Stimulated activated CD4-positive, alpha-beta T cell treated with anti-CD3 and anti-CD28 coated beads, TNF-alpha, amount 100 ng/mL, for 48 hours (primary cell): ENCODE results near the gene PSTPIP2.
"Not testable (repeated sequence)": the region's sequence is repeated elsewhere in the genome, so short reads cannot be mapped to it uniquely, and the experiment has no call there.

Experiments
- DNase-seq, 3 donors: peaks; one replicate each; pipeline ENCODE4 v3.0.0-alpha.2; 2020; ENCODE audit warnings: low read depth in 3 of 3

Gene PSTPIP2

DNA sequence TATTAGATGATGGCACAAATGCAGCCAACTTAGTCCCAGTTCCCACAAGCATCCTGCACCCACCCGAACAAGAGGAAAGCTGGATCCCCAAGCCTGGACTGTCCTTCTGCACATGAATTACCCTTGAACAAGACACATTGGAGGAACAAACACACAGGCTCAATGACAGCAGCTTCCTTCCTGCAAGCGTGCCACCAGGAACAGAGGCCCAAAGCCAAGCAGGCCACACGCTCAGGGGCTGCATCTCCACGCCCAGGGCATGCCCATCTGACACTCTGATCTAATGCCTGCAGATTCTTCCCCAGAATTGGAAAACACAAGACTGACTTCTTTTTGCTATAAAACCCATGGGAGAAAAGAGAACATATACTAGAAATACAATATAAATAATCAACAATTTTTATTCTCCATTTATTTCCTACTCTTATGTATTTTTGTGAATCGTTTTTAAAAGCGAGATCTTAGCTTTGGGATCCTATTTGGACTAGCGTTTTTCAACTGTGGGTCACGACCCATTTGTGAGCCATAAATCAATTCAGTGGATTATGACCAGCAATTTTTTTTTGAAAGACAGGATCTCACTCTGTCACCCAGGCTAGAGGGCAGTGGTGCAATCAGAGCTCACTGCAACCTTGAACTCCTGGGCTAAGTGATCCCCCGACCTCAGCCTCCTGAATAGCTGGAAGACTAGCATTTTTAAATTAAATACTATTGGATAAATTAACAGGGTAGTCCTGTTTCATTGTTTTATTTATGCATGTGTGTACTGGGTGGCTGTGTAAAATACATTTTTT lies 34.4 kb downstream of the PSTPIP2 start:
- DNase-seq: no peak

DNA sequence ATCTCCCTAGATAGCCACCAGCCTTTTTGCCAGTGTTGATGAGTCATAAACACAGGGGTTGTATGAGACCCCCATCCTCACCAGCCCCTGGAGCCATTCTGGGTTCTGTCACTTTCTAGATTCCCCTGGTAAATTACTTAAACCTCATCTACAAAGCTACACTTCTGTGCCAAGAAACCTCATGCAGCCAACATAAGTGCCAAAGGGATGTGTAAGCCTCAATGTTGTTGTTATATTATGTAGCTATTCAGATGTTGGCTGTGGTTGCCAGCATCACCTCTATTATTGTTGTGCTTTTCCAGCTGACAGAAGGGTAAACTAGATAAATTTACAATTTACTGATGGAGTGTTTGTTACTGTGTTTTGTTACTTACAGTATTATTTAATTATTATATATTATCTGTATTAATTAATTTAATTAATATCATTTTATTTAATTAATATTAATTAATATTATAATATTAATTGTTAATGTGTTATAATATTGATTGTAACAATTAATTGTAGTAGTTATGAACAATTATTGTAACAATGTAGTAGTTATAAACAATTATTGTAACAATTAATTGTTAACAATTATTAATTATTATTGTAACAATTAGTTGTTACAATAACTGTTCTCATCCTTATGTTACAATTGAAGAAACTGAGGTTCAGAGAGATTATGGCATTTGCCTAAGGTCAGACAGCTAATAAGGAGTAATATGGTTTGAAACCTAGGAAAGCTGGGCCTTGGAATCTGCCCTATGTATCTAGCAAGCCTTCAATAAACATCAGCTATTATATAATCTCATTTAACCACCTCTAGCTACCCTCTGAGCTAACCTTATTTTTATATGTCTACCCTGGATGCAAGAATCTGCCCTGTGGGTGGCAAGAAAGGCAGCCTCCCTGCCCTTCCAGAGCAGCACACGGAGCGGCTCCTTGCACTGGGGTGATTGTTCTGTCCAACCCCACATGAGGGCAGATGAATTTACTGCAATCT lies 36.1 kb downstream of the PSTPIP2 start:
- DNase-seq: no peak

DNA sequence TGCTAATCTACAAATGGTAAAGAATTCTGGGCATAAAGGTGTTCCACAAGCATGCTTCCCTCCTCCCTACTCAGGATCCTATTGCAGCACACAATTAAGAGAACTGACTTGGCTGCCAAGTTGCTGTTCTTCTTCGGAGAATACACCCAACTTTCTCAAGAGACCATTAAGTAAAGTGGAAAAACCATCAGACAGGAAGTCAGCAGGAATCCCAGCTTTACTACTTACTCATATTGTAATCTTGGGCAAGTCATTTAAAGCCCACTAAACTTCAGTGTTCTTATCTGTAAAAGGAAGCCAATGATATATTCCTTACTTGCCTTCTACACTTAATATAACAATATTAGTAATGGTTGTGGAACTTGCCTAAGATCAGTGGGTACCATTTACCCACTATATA lies 37.8 kb downstream of the PSTPIP2 start:
- no peak for DNase-seq

DNA sequence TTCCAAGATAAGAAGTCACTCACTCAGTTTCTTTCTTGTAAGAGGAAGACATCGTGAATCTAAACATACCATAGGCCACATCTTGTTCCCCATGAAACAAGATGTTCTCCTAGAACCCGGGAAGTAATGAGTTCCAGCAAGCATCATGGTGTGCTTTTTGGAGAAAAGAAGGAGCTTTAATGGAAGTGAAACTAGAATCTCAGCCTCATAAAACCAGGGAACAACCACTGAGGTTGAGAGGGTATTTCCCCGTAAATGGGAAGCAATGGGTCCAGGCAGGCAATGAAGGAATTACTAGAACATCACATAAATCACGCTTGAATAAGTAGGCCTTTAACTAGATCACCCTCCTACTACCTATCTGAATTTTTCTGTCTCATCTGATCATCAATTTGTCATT lies 40.3 kb downstream of the PSTPIP2 start:
- no peak for DNase-seq

DNA sequence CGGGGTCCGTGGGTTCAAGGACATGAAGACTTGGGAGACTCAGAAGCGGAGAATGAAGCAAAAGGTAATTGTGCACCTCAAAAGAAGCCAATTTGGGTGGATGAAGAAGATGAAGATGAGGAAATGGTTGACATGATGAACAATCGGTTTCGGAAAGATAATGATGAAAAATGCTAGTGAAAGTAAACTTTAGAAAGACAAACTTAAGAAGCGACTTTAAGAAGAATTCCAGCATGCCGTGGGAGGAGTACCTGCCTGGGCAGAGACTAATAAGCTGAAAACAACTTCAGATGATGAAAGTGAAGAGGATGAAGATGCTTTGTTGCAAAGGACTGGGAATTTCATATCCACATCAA lies 43.5 kb downstream of the PSTPIP2 start:
- DNase-seq: no peak

DNA sequence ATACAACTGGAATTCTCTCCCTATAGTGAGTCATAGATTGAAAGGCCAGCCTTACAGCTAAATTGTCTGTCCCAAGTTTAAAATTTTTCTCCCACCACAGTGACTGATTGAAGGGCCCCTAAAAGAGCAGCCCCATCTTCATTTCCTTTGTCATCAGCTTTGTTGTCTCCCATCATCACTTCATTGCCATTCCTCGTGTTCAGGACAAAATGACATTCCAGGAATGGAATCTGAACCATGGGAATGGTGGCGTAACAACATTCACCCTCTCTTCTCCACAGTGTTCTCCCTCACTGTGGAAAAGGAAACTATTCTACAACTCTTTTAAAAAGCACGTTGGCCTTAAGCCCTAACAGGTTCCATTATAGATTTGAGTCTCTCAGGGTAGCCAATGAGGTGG lies 52.1 kb downstream of the PSTPIP2 start:
- no peak for DNase-seq

DNA sequence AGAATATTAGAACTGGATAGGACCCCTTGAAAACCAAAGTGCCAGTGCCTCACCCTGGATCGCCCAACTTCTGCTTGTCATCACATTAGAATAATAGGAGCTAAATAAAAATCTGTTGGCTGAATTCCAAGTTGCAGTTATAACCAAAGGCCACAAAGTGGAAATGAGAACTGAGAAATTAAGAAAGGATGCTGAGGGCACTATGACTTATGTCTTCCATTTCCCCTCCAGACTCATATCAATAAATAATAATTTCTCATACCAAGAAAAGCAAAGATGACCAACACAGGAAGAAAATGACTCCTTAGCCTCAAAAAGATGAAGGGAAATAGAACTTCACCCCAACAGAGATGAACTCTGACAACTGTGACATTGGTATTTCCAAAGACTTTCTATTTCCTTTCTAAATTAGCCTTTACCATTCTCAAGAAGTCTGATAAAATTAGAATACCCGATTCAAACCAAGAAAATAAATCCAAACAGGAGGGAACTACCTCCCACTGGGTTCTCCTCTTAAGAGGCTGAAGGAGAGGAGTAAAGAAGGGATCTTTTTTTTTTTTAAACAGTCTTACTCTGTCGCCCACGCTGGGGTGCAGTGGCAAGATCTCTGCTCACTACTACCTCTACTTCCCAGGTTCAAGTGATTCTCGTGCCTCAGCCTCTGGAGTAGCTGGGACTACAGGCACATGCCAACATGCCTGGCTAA lies 58.4 kb downstream of the PSTPIP2 start:
- DNase-seq: no peak

DNA sequence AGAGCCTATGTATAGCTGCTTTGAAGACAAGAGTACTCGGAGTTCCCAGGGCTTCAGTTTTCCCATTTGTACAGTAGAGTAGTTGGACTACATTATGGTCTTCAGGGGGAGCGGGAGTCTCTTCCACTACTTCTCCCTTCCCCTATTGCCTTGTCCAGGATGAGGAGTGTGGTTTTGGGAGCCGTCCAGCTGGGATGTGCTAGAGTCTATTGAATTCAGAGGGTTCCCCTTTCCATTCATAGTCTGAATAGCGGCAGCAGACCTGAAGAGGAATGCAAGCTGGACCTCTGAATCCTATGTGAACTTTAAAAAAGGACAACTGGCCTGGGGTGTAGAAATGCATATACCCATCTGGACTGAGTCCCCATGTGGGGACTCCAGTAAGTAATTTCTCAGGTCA lies 61.4 kb downstream of the PSTPIP2 start:
- DNase-seq: no peak

DNA sequence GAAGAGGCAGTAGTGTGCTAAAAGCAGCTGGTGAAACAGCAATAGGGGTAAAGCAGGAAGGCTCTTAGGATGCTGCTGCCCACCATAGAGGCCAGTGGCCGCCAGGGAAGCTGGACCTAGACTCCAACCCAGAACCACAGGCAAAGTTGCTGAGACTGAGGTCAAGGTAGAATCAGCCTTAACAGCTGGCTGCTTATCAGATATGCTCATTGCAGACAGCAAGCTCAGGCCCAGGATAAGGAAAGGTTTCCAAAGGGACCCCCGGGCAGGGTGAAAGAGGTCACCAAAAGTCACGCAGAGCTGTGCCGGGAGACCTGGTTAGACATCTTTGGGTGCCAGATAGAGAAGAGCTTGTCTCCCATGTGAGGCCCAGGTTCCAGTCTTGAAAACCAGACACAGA lies 62.0 kb downstream of the PSTPIP2 start:
- no peak for DNase-seq

DNA sequence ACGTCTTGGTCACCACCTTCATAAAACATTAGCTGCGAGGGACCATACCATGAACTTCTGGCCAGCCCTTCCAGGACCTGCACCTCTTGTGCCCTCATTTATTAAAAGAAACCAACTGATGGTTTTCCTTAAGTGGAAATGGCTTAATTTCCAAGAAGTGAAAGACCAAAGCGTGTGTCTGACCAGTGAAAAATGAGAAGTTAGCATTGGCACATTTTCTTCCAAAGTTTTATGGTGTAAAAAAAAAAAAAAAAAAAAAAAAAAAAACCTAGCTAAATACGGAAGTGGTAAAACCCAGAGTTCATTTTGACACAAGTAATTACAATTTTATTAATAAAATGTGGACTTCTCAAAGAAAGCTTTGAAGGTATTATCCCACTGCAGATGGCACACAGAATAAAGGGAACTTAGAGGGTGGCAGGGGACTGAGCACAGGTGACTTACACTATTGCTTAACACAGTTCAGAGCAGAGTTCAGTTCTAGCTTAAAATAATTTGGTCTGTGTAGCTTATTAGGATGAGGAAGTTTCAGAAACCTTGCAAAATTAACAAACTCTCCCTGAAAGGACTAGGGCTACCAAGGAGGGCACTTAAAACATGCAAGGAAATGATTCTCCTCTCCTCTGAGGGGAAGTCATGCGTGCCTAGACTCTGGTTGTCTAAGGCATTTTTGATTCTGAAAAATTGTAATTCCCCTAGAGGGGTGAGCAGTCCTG lies 62.8 kb downstream of the PSTPIP2 start:
- no peak for DNase-seq

DNA sequence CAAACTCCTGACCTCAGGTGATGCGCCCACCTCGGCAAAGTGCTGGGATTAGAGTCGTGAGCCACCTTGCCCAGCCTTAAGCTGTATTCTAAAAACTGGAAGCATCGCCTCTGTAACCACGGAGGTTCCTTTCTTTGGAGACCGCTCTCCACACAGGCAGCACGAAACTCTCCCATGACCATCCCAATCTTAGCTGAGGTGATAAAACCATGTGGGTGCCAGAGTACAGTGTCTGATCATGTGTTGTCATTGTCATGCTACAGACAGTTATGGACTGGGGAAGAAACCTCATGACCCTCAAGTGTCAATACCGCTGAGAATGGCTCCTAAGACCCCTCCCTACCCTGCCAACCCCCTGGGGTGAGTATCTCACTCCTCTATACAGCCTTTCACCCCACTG lies 63.5 kb downstream of the PSTPIP2 start:
- DNase-seq: no peak

DNA sequence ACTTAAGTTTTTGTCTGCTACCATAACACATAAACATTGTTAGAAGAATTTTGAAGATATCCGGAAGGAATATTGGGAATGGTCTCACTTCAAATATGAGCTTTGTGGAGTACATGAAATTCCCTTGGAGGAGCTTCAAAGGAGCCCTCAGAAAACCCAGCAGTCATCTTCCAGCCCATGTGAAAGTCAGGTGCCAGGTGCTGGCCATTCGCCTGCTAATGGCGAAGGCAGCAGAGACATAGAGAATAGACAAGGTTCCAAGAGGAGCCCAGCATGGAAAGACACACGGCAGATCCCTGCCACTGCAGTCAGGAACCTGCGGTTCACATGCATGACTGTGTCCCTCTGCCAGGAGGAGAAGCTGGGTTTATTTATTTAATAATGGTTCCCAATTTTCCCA lies 64.9 kb downstream of the PSTPIP2 start:
- DNase-seq: no peak

DNA sequence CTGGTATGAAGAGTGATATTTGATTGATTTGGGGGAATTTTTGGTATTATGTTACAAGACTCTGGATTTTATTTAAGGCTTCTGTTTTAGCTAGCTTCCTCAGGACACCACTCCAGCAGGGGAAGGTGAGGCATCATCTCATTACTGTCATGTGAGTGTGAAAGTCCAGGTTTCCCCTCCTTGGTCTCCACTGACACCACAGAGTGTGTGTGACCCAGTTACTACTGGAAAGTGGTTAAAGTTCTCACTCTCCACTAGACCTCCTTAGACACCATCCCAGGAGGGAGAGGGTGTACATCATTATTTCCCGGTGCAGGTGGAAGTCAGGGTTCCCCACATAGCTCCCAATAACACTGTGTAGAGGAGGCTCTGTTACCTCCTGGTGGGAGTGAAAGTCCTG lies 69.1 kb downstream of the PSTPIP2 start:
- DNase-seq: no peak

DNA sequence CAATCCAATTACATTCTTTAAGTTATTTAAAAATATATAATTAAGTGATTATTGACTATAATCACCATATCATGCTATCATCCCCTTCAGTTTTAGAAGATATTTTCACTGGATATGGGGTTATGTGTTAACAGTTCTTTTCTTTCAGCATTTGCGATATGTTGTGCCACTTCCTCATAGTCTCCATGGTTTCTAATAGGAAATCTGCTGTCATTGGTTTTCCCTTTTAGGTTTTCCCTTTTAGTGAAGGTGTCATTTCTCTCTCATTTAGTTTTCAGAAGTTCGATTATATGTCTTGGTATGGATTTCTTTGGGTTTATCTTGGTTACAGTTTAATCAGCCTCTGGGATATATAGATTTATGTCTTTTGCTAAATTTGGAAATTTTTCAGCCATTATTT lies 70.2 kb downstream of the PSTPIP2 start:
- no peak for DNase-seq

DNA sequence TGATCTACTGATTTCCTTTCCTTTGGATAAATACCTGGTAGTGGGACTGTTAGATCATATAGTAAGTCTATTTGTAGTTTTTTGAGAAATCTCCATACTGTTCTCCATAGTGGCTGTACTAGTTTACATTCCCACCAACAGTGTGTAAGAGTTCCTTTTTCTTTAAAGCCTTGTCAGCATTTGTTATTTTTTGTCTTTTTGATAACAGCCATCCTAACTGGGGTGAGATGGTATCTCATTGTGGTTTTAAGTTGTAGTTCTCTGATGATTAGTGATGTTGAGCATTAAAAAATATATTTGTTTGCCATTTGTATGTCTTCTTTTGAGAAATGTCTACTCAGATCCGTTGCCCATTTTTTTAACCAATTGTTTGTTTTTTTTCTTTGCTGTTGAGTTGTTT lies 71.0 kb downstream of the PSTPIP2 start:
- no peak for DNase-seq

DNA sequence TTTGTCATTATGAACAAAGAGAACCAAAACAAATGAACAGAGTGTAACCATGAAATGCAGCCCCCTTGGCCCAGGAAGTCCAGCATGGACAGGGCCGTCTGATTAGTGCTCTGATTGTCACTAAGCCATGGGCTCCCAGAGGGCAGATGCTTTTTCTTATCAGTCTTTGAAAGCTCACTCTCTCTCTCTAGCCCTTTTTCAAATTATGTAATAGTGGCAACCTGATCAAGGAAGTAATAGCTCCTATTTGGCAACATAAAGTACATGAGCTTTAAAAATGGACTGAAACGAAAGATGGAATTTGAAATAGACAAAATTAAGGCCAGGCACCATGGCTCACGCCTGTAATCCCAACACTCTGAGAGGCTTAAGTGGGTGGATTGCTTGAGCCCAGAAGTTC lies 72.5 kb downstream of the PSTPIP2 start:
- no peak for DNase-seq

DNA sequence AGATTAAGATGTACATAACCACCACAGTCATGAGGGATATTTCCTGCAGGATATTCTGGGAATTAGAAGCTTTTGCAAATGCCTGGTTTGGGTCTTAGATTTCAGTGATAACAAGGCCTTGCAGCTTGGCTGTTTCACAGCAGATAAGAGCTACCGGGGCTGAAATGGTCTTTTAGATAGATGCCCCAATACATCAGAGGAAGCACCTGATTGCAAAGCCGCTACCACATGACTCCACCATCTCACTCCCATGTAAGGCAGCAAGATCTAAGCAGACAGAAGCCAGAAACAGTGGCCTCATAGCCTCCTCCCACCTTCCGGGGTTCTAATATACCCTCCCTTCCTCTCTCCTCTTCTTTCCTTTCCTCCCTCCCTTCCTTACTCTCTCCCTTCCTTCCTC lies 73.8 kb downstream of the PSTPIP2 start:
- no peak for DNase-seq

DNA sequence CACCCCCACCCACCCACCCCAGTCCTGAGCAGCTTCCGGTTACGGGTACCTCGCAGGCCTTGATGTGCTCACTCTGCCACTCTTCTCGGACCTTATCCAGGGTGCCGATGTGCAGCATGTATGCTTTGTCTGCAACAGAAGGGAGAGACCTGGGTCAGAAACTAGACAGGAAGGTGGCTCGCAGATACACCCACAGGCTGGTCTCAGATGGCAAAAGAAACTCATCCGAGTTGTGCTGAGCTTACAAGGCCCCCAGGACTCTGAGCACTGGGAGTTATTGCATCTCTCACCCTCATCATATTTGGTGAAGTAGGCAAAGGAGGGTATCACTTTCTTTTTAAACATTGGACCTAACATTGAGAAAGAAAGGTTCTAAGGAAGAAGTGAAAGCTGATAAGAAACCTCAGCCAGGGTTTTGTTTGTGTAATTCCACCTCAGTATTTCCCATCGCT lies 74.3 kb downstream of the PSTPIP2 start:
- peak in 2 of 3 donors; percentile 19 to 30 for DNase-seq

DNA sequence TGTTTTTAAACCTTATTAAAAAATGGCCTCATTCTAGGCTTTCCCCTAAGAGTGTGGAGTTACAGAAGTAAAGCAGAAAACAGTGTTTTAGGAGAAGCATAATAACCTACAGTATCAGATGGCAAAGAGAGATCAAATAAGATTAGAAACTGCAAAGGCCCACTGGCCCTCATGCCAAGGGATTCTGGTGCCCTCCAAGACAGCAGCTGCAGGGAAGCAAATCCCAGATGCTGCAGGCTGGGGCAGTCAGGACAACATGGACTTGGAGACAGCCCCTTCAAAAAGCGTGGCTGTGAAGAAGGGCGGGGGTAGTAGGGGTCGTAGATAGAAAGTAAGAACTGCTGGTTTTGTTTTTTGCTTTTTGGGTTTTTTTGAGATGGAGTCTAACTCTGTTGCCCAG lies 76.6 kb downstream of the PSTPIP2 start:
- DNase-seq: no peak

DNA sequence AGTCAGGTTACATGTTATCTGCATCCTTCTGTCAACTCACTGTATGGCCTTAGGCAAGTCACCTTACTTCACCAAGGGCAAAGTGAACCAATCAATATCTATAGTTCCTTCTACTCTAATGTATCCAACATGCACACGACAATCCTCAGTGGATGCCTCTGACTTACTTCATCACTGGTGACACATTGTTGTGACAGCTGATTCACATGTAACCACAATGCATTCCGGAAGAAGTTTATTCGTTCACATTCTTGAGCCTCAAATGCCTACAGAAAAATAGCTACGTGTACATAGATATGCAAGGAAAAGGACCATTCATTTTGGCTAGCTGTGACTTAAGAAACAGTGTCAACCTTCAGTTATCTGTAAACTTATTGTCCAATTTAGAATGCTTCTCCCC lies 78.6 kb downstream of the PSTPIP2 start:
- DNase-seq: no peak

DNA sequence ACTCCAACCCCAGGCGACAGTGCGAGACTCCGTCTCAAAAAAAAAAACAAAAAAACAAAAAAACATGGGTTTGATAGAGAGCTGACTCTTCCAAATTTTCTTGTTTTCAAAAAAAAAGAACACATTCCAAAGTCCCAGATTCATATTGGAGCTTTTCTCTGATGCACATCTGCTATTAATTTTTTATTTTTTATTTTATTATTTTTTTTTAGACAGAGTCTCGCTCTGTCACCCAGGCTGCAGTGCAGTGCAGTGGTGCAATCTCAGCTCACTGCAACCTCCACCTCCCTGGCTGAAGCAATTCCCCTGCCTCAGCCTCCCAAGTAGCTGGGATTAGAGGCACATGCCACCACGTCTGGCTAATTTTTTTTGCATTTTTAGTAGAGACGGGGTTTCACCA lies 79.5 kb downstream of the PSTPIP2 start:
- DNase-seq: not testable (repeated sequence)

DNA sequence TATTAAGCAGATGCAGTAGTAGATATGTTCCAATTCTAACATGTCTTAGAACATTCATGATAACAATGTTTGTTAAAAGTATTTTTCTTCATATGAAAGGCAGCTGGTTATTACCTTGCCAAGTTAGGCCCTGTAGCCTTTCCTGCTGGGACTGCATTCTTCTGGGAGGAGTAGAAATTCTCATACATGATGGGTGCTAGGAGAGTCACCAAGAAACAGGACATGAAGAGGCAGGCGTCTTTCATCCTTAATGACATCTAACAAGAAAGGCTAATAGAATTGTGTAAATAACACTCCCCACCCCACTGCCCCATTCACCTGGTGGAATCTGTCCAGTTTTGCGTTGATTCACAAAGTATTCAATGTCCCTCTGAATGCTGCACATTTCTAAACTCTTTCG lies 80.3 kb downstream of the PSTPIP2 start:
- DNase-seq: no peak
